ENCODE results near the gene ZNF224.

ZNF224 gene

DNA sequence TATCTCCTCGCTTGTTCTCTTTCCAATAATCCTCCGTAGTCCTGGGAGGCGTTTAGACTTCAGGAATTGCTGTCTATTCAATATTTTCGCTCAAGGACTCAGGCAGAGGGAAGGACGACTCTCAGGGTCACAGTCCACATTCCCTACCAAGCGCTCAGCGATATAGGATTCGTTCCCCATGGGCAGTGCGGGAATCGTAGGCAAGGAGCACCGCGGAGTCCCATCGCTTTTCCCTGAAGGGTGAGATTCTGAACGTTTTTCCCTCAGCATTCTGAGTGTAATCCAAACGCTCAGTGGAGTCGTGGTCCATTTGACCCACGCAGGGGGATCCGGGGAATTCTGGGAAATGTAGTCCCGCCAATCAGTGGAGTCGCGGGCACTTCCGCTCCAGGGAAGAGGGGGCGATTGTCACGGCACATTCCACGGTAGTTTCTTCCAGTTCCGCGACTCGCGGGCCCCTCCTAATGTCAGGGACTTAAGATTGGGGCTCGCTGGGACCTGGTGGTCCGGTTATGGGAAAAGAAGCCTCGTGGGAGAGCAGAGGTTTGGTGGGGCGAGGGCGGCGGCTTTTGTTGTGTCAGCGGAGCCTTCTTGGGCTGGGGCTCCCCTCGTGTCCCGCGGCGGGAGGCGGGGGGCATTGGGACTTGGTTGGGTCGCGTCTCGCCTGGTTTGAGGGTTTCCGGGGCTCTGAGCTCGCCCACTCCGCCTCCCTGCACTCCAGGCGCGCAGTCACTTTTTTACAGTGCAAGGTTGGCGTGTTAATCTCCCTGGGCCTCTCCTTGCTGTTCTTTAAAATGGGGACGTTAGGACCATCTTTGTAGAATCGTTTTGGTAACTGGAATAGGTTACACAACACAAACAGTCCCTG, 47.3 kb downstream of the ZNF224 start, which contains the start of gene ZNF234:
ZNF234 (plus strand) TSS at position 364 of the 868 bp plus-strand sequence. CDS start 3,079 bp downstream, outside the sequence.
- TF ChIP-seq, protein P1, sequence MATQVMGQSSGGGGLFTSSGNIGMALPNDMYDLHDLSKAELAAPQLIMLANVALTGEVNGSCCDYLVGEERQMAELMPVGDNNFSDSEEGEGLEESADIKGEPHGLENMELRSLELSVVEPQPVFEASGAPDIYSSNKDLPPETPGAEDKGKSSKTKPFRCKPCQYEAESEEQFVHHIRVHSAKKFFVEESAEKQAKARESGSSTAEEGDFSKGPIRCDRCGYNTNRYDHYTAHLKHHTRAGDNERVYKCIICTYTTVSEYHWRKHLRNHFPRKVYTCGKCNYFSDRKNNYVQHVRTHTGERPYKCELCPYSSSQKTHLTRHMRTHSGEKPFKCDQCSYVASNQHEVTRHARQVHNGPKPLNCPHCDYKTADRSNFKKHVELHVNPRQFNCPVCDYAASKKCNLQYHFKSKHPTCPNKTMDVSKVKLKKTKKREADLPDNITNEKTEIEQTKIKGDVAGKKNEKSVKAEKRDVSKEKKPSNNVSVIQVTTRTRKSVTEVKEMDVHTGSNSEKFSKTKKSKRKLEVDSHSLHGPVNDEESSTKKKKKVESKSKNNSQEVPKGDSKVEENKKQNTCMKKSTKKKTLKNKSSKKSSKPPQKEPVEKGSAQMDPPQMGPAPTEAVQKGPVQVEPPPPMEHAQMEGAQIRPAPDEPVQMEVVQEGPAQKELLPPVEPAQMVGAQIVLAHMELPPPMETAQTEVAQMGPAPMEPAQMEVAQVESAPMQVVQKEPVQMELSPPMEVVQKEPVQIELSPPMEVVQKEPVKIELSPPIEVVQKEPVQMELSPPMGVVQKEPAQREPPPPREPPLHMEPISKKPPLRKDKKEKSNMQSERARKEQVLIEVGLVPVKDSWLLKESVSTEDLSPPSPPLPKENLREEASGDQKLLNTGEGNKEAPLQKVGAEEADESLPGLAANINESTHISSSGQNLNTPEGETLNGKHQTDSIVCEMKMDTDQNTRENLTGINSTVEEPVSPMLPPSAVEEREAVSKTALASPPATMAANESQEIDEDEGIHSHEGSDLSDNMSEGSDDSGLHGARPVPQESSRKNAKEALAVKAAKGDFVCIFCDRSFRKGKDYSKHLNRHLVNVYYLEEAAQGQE (IDR thresholded peaks at IDR 0.05; ENCODE audit: insufficient read depth in 1 of 2, low read depth in 2 of 2, low read length in 2 of 2), result no peak
- TF ChIP-seq POLR2AphosphoS5 (IDR thresholded peaks at IDR 0.05; ENCODE audit: low read depth, low read length) (peak; percentile 81), SIN3A (IDR thresholded peaks at IDR 0.05; ENCODE audit: borderline replicate concordance, insufficient read depth, low read length) (peak; percentile 88; the same call in 1 of the 2 replicates), TAF1 (IDR thresholded peaks at IDR 0.05; ENCODE audit: borderline replicate concordance, insufficient read depth, low read length) (peak; percentile 79; the same call in 1 of the 2 replicates), FOXP2 (optimal IDR thresholded peaks at IDR 0.05; ENCODE audit: borderline replicate concordance, extremely low read depth, extremely low read length, insufficient read depth) (no peak)

DNA sequence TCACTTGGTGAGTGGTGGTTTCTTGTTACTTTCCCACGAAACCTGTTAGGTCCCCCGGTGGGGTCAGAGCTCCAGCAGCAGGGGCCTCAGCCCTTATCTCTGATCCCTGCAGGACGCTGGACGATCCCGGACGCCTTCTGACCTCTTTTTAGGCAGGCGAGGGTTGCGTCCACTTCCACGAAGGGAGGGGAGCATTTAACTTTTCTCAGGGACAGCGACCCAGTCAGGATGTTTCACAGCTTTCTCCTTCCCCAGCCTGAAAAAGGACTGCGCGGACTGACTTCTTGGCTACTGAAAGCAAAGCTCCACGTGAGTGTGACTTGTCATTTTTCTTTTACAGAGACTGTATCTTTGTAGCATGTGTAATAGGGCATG, 47.9 kb downstream of the ZNF224 start:
- TF ChIP-seq FOXP2 (optimal IDR thresholded peaks at IDR 0.05; ENCODE audit: borderline replicate concordance, extremely low read depth, extremely low read length, insufficient read depth) (no peak), TAF1 (IDR thresholded peaks at IDR 0.05; ENCODE audit: borderline replicate concordance, insufficient read depth, low read length) (no peak), POLR2AphosphoS5 (IDR thresholded peaks at IDR 0.05; ENCODE audit: low read depth, low read length) (no peak), SIN3A (IDR thresholded peaks at IDR 0.05; ENCODE audit: borderline replicate concordance, insufficient read depth, low read length) (no peak; the same call in 1 of the 2 replicates)
- TF ChIP-seq, protein P1 (IDR thresholded peaks at IDR 0.05; ENCODE audit: insufficient read depth in 1 of 2, low read depth in 2 of 2, low read length in 2 of 2), result no peak

DNA sequence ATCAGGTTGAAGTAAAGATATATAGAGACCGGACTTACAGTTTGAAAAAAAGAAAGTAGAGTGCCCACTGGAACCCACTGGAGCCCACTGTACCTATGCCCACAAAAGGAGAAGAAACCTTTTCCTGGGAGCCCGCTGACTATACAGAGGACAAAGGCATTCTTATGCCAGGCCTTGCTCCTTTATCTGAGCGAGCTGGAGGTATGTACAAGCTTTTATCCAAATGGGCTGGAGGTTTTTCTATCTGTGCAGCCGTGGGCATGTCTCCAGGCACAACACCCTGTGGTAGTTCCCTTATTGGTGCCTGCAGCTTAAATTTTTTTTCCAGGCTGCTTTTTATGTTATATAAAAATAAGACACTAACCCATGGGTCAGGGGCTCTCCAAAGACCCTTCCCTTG, 55.6 kb downstream of the ZNF224 start:
- TF ChIP-seq FOXP2 (optimal IDR thresholded peaks at IDR 0.05; ENCODE audit: borderline replicate concordance, extremely low read depth, extremely low read length, insufficient read depth), result no peak
- no peak for TF ChIP-seq TAF1 (IDR thresholded peaks at IDR 0.05; ENCODE audit: borderline replicate concordance, insufficient read depth, low read length)
- no peak for TF ChIP-seq POLR2AphosphoS5 (IDR thresholded peaks at IDR 0.05; ENCODE audit: low read depth, low read length)
- no peak for TF ChIP-seq SIN3A (IDR thresholded peaks at IDR 0.05; ENCODE audit: borderline replicate concordance, insufficient read depth, low read length)
- TF ChIP-seq, protein P1 (IDR thresholded peaks at IDR 0.05; ENCODE audit: insufficient read depth in 1 of 2, low read depth in 2 of 2, low read length in 2 of 2), result no peak

DNA sequence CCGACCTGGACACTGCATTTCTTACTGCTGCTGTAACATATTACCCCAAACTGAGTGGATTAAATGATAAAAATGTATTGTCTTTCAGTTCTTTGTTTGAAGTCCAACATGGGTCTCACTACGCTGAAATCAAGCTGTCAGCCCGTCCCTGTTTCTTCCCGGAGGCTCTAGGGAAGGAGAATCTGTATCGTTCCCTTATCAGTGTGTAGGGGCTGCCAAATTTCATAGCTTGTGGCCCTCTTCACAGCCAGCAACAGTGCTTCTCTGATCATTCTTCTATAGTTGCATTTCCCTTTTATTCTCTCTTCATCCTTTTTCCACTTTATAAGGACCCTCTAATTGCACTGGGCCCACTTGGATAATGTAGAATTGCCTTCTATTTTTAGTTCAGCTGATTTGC, 57.3 kb downstream of the ZNF224 start:
- TF ChIP-seq SIN3A (IDR thresholded peaks at IDR 0.05; ENCODE audit: borderline replicate concordance, insufficient read depth, low read length) (no peak), POLR2AphosphoS5 (IDR thresholded peaks at IDR 0.05; ENCODE audit: low read depth, low read length) (no peak), TAF1 (IDR thresholded peaks at IDR 0.05; ENCODE audit: borderline replicate concordance, insufficient read depth, low read length) (no peak), FOXP2 (optimal IDR thresholded peaks at IDR 0.05; ENCODE audit: borderline replicate concordance, extremely low read depth, extremely low read length, insufficient read depth) (no peak)
- TF ChIP-seq, protein P1 (IDR thresholded peaks at IDR 0.05; ENCODE audit: insufficient read depth in 1 of 2, low read depth in 2 of 2, low read length in 2 of 2), result no peak
